NCI-H2227 (cell line): Measurements from ENCODE around the gene SORCS2.
"Not testable (repeated sequence)": the region's sequence is repeated elsewhere in the genome, so short reads cannot be mapped to it uniquely, and the experiment has no call there.

ENCODE experiments used
- DNase-seq: peaks from one replicate; lab custom pipeline; 2025; ENCODE audit not compliant: unreplicated experiment; lab: John Stamatoyannopoulos, UW

The SORCS2 gene

DNA sequence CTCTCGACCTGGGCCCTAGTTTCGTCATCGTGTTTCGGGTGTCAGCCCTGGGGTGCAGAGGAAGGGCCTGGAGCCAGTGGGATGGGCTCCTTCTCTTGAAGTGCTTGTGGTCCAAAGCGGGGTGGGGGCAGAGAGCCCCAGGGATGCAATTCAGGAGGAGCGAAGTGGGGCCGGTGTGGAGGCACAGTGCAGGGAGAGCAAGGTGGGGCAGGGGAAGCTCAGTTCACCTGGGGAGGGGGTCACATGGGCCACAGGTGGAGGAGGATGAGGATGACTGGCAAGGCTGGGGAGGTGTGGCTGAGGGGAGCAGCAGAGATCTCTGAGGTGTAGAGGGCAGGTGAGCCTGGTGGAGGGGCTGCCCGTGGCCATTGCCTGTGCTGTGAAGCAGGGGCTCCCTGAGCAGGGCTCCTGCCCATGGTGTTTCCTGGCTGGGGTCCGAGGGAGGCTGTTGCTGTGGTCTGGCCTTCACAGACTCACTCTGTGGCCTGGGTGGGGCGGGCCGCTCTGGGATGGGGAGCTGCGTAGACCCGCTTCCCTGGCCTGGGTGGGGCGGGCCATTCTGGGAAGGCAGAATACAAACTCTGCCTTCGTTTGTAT lies 6.9 kb downstream of the SORCS2 start:
- no peak for DNase-seq

DNA sequence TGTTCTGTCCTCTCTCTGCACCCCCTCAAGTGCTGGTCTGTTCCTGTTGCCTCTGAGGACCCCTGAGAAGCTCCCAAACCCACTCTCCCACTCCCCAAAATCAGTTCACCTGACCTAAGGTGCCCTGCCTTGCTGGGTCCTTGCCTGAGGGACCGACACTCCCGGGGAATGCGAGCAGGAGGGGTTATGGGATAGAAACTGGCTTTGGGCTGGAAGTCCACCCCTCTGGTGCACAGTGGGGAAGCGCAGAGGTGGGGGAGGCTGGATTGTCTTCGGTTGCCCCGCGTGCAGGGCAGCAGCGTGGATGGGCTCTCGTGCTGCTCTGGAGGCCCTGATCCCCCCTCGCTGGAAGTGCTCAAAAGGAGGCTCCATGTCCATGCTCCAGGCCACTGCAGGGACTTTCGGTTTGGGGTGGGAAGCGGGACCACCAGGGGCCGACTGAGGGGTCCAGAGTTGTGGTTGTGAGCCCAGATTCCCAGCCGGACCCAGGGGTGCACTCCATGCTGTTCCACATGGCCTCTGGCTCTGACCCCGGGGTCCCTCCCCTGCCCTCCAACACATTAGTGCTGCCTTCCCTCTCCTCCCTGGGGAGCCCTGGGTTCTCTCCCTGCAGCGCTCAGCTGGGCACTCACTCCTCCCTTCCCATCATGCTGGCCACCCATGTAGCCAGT lies 7.6 kb downstream of the SORCS2 start:
- DNase-seq = no peak

GRCh38 chr4:7200801-7201200 lies 8.5 kb downstream of the SORCS2 start:
- DNase-seq = no peak

DNA sequence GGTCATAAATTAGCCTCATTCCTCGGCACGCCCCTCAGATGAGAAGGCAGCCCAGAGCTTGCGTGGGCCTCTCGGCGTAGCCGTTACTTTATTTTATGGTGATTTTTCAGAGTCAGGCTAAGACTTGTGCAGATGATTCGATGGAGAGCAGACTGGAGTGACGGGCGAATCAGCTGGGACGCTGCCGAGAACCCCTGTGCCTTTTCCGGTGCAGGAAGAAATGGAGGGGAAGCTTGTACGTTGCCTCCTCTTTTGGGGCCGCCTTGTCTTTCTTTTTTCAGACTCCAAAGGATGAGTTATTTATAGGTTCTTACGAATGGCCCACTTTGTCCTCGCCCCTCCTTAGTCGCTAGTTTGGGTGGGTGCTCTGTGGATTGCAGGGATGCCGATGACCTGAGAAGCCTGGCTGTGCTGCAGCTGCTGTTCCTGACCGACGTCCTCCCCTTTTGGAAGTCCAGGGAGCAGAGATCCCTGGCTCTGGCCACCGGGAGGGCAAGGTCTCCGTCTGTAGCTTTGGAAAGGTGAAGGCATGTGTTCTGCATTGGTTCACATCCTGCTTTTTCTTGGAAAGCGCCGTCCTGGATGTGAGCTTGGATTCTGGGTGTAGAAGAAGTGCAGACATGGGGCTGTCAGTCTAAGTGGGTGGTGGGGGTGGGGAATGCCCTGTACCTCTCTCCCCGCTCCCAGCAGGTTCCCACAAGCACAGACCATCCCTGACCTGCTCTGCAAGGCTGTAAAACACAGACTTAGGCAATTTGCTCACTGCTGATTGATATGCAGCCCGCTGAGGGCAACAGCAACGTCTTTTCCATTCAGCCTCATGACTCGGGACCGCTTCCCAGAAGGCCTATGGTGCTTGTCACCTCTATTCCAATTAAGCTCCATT lies 9.3 kb downstream of the SORCS2 start:
- no peak for DNase-seq

GRCh38 chr4:7202411-7202810 lies 10.1 kb downstream of the SORCS2 start:
- no peak for DNase-seq

GRCh38 chr4:7204656-7205387 lies 12.5 kb downstream of the SORCS2 start:
- DNase-seq = no peak

- no peak for DNase-seq
Measured at GRCh38 chr4:7206385-7206784, 14.0 kb downstream of the SORCS2 start.

GRCh38 chr4:7206911-7207567 lies 14.7 kb downstream of the SORCS2 start:
- DNase-seq = no peak

DNA sequence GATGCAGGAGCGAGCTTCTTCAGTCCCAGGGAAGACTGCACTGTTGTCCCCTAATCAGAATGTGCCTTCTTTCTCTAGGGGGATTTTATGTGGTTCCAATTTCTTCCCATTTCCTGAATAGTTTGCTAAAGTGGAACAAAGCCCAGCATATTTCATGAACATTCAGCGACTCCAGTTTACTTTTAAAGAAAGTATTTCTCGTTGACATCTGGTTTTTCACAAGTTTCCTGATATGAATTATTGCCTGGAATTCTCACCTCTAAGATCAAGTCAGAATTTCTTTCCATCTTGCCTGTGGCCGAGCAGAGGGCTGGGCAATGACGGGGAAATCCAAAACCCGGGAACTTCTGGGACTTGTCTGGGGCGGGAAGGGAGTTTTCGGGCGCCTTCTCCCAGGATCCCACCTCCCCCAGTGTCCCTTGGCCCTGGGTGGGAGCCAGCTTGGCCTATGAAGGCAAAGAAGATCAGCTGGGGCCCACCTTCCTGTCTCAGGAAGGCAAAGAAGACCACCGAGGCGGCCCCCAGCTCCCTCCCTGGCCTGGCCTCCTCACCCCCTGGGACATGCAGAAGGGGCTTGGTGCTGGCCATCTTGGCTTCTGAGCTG lies 15.4 kb downstream of the SORCS2 start:
- DNase-seq = no peak

DNA sequence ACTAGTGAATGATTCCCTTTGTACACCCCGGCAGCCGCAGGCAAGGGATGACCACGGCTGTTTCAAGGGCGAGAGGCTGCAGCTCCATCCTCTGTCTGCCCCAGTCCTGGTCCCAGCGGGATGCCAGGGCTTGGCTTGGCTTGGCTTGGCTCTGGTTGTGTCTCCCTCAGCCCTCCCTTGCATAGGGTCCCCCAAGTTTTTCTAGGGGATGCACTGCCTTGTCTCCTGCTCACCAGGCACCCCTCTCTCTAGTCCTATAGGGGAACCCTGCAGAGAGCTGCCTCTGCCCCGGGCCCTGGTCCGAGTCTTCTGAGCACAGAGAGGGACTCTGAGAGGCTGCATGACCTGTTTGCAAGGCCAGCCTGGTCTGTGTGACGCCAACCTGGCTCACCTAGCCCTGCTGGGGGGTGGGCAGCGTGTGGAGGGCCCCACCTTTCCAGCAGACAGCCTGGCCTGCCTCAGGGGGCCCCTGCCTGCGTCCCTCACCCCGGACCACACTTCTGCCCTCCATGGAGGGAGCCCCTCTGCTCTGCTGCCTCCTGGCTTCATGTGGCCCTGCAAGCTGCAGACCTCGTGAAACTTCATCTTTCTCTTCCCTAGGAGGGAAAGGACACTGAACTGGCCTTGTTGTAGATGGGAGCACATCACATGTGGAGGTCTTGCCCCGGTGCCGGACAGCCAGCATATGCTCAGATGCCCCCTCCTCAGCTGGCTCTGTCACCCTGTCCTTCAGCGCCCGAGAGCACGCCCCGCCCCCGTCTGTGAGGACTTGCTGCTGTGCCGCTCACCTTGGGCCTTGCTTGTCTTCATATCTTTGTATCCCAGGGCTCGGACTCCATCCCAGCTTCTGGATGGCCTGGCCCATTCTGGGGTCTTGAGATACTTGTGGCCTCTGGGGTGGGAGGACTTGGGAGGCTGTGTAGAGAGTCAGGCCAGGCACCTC lies 16.4 kb downstream of the SORCS2 start:
- DNase-seq = no peak

GRCh38 chr4:7209699-7210098 lies 17.4 kb downstream of the SORCS2 start:
- DNase-seq = no peak

GRCh38 chr4:7210824-7211223 lies 18.5 kb downstream of the SORCS2 start:
- no peak for DNase-seq

DNA sequence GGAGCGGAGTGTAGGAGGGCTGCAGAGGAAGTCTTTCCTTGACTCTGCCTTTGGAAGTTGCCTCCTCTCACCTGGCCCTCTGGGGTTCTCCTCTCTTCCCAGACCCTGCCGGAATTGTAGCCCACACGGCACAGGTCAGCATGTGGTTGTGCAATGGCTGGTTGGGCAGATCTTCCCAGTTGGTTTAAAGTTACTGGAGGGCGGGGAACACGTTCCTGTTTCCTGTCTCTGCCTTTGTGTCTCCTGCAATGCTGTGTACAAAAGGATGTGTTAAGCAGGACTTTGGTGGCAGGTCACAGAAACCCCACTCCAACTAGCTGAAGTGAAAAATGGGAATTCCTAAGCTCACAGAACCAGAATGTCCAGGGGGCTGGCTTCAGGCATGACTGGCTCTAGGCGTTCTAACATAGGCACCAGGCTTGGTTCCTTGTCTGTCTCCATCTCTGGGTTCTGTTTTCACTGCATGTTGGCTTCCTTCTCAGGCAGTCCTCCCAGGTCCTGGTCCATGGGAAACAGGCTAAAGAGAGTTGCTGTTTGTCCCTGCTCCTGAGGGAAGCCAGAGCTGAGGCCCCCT lies 19.9 kb downstream of the SORCS2 start:
- no peak for DNase-seq

GRCh38 chr4:7212921-7213320 lies 20.6 kb downstream of the SORCS2 start:
- no peak for DNase-seq

DNA sequence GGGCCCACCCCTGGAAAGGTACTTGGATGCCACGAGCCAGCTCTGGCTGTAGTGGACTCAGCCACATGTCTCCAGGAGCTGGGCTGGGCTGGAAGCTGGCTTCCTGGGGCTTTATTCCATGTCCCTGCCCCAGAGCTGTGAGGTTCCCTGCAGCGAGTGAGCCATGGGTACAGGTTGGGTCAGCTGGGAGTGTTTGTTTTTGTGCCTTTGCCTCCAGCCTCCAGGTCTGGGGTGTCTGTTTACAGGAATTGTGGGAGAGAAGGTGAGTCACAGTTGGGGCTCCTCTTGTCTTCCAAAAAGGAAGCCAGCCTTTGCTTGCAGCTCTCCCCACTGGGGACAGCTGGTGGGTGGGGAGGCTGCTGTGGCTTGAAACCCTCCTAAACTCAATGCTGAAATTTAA lies 21.5 kb downstream of the SORCS2 start:
- DNase-seq = no peak

GRCh38 chr4:7214359-7214758 lies 22.0 kb downstream of the SORCS2 start:
- DNase-seq = no peak

- not testable (repeated sequence) for DNase-seq
Measured at GRCh38 chr4:7215187-7215586, 22.8 kb downstream of the SORCS2 start.

- no peak for DNase-seq
Measured at GRCh38 chr4:7217039-7217438, 24.7 kb downstream of the SORCS2 start.
